ENCODE data around the gene HPSE2.

HPSE2 gene

DNA sequence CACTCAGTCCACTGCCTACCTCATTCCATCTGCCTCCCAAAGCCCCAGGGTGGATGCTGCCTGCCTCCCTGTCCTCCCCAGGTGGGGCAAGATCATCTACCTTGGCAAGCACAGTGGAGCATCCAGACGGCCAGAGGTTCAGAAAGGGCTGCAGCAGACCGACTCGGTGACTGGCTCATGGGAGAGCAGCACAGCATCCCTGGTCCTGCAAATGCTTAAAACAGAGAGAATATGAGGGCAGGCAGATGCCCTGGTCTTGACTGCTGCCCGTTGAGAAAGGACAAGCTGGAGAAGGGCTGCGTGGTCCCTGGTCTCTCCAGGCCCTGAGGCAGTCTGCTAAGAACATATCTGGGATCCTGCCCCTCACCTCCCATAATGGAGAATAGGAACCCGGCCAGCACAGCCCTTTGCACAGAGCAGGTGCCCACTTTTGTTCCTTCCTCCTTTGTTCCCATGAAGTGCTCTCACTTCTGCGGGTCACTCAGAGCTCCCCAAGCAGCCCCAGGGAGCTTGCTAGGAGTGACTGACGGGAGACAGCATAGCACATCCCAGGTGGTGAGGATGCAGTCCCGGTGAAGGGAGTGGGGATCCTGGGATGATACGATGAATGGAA is 790.3 kb downstream of the HPSE2 start:
- H3K4me3 ChIP-seq (ENCODE audit: low read depth, low read length), result peak overlapping the region; percentile 93
- TF ChIP-seq, protein P1, sequence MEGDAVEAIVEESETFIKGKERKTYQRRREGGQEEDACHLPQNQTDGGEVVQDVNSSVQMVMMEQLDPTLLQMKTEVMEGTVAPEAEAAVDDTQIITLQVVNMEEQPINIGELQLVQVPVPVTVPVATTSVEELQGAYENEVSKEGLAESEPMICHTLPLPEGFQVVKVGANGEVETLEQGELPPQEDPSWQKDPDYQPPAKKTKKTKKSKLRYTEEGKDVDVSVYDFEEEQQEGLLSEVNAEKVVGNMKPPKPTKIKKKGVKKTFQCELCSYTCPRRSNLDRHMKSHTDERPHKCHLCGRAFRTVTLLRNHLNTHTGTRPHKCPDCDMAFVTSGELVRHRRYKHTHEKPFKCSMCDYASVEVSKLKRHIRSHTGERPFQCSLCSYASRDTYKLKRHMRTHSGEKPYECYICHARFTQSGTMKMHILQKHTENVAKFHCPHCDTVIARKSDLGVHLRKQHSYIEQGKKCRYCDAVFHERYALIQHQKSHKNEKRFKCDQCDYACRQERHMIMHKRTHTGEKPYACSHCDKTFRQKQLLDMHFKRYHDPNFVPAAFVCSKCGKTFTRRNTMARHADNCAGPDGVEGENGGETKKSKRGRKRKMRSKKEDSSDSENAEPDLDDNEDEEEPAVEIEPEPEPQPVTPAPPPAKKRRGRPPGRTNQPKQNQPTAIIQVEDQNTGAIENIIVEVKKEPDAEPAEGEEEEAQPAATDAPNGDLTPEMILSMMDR (conservative IDR thresholded peaks at IDR 0.05; ENCODE audit: low read depth, low read length), result no peak
- no peak for DNase-seq (ENCODE audit: low read depth)

DNA sequence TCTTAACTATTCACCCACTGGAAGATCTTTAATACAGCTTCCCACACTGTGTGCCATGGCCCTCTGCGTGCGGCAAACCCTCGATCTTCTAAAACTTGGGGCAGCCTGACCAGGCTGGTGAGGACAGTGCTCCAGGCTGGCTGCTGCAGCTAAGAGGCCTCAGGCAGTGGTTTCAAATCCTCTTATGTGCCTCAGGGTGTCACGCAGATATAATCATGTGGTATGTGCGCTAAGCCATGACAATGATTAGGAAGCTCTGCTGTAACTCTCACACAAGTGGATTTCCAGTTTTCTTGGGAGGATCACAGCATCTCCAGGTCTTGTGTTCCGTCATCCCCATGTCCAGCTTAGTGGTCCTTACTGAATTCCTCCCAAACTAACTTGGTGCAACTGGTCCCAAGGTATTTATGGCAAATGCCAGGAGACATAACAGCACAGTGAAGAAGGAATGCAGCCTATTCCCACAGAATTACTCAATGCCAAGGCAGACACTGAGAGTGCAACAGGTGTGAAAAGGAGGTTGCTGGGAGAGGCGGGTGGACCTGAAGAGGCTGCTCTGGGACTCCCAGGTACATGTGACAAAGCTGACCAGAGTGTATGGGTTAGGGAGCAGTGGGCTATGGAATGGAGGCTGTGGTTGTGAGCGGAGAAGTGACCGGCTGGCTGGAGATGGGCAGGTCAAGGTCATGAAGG is 791.2 kb downstream of the HPSE2 start:
- no peak for DNase-seq (ENCODE audit: low read depth)
- H3K4me3 ChIP-seq (ENCODE audit: low read depth, low read length), result no peak overlapping the region
- TF ChIP-seq, protein P1 (conservative IDR thresholded peaks at IDR 0.05; ENCODE audit: low read depth, low read length), result no peak

DNA sequence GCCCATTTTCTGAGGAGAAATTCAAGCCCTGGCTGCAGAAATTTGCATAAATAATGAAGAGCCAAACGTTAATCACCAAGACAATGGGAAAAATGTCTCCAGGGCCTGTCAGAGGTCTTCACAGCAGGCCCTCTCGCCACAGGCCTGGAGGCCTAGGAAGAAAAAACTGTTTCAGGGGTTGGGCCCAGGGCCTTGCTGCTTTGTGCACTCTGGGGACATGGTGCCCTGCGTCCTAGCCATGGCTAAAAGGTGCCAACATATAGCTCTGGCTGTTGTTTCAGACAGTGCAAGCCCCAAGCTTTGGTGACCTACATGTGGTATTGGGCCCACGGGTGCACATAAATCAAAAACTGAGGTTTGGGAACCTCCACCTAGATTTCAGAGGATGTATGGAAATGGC is 796.9 kb downstream of the HPSE2 start:
- no peak for DNase-seq (ENCODE audit: low read depth)
- TF ChIP-seq, protein P1 (conservative IDR thresholded peaks at IDR 0.05; ENCODE audit: low read depth, low read length), result no peak
- no peak overlapping the region for H3K4me3 ChIP-seq (ENCODE audit: low read depth, low read length)

DNA sequence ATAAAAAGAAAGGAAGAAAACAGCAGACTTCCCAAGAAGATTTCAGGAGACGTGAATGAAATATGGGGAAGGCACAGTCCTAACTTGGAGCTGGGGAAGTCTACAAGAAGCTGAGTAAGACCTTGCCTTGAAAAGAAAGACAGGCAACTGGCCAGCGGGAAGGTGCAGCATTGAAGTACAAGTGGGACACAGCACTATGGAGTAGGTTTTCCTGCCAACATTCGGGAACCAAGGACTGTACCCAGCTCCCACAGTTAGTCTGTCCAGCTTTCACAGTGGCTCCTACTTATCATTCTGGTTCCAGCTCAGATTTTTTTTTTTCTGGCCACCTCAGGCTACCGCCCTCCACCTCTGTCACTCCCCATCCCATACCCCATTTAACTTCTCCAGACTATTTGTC is 798.9 kb downstream of the HPSE2 start:
- TF ChIP-seq, protein P1 (conservative IDR thresholded peaks at IDR 0.05; ENCODE audit: low read depth, low read length), result no peak
- H3K4me3 ChIP-seq (ENCODE audit: low read depth, low read length), result no peak overlapping the region
- DNase-seq (ENCODE audit: low read depth), result no peak

DNA sequence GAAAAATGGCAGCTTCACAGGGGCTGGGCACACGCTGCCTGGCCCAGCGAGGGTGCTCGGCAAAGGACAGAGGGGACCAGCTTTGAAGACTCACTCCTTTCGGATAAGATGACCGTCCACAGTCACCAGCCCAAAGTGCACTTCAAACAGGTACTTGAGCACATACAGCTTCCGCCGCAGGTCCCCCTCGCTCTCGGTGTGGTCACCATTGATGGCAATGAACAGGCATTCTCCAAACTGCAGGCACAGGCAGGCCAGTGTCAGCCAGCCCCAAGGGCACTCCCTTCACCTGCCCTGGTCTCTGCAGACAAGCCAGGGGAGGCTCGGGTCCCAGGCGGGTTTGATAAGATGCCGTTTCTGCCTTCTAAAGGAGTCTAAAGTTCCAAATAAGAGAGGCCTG is 800.5 kb downstream of the HPSE2 start:
- H3K4me3 ChIP-seq (ENCODE audit: low read depth, low read length), result no peak overlapping the region
- TF ChIP-seq, protein P1 (conservative IDR thresholded peaks at IDR 0.05; ENCODE audit: low read depth, low read length), result no peak

DNA sequence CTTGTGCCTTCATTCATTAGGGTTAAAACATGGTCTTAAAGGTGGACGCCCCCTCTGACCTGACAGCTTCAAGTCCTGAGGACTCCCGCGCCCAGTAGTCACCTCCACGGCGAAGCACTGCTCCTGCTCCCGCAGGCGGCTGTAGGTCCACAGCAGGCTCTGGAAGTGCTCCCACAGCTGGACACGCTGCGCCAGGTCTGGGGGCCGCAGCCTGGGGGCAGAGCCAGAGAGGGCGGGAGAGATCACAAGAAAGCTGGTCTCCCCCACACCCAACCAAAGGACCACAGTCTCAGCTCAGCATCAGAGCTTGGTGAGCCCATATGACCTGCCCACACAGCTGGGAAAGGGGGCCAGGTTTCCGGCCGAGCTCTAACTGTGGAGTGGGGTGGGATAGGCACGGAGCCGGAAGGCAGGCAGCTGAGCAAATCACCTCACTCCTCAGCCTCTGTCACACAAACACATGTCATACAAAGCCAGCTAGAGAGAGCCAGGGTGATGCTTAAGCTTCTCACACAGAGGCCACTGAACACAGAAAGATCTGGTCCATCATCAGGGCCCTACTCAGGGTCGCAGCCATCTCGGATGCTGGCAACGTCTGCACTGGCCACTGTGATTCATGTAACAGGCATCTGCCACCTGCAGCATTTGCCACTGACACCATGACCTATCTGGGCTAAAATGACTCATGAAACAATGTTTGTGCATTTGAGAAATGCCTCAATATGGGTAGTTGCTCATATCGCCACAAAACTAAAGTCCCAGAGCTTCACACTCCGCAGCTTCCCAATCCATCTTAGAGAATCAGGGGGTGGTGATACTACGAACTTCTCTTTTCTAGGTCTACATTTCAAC is 801.5 kb downstream of the HPSE2 start:
- peak; percentile 55 for DNase-seq (ENCODE audit: low read depth)
- TF ChIP-seq, protein P1 (conservative IDR thresholded peaks at IDR 0.05; ENCODE audit: low read depth, low read length), result no peak
- no peak overlapping the region for H3K4me3 ChIP-seq (ENCODE audit: low read depth, low read length)

More for the DNA sequence above, 800.5 kb downstream of the HPSE2 start:
- DNase-seq (ENCODE audit: low read depth), result no peak
